Measurements from ENCODE around the gene POLR3G.

POLR3G gene

GRCh38 chr5:90473396-90474234 lies 1.0 kb upstream of the POLR3G start:
- H3K4me3 ChIP-seq (ENCODE audit: insufficient read depth in 1 of 2, low read depth in 1 of 2, low read length in 2 of 2) = peak overlapping the region; percentile 90 to 97
- H3K36me3 ChIP-seq (ENCODE audit: control insufficient read depth in 1 of 2, insufficient read depth in 2 of 2, low read depth in 1 of 2, low read length in 2 of 2) = no peaks in the 10 kb centered on the region
- peak overlapping the region; percentile 92 for H2AFZ ChIP-seq (ENCODE audit: low read depth, low read length)
- H3K4ac ChIP-seq (ENCODE audit: low read depth in 1 of 2, low read length in 2 of 2) = peak overlapping the region; percentile 3 to 41
- H2BK12ac ChIP-seq (ENCODE audit: low read length in 2 of 2) = peak overlapping the region in 1 of 2 experiments; percentile 15
- under 1% methylated on average over 55 of the region's 56 CpGs for WGBS
- H3K9me3 ChIP-seq (ENCODE audit: control insufficient read depth, low read length) = no peaks in the 10 kb centered on the region
- H4K8ac ChIP-seq (ENCODE audit: low read length) = peak overlapping the region; percentile 14
- H2AK5ac ChIP-seq (ENCODE audit: low read length, severe bottlenecking) = no peak overlapping the region
- peak overlapping the region; percentile 87 for H3K9ac ChIP-seq (ENCODE audit: low read length)
- H2BK15ac ChIP-seq (ENCODE audit: low read depth, poor library complexity, severe bottlenecking) = no peak overlapping the region
- H3K14ac ChIP-seq (ENCODE audit: low read length in 2 of 2) = peak overlapping the region in 1 of 2 experiments; percentile 92
- peak overlapping the region; percentile 38 to 67 for H3K18ac ChIP-seq (ENCODE audit: low read depth in 1 of 2, low read length in 2 of 2)
- H3K79me1 ChIP-seq (replicated peaks; ENCODE audit: low read length, poor library complexity, severe bottlenecking) = peaks cover 22% of the 10 kb centered on the region
- H4K91ac ChIP-seq (ENCODE audit: low read length) = no peak overlapping the region
- H3K27ac ChIP-seq (ENCODE audit: low read length, poor library complexity, severe bottlenecking) = peak overlapping the region; percentile 35
- H3K27me3 ChIP-seq (ENCODE audit: control insufficient read depth in 1 of 2, insufficient read depth in 1 of 2, low read length in 2 of 2) = no peaks in the 10 kb centered on the region
- H3K23ac ChIP-seq (ENCODE audit: low read length in 2 of 2) = peak overlapping the region in 1 of 2 experiments; percentile 48
- peak overlapping the region; percentile 85 for H3K4me2 ChIP-seq (ENCODE audit: low read length, poor library complexity, severe bottlenecking)
- peak; percentile 73 for DNase-seq
- no peak overlapping the region for H2BK120ac ChIP-seq (ENCODE audit: low read depth, low read length)
- H3K4me1 ChIP-seq (ENCODE audit: control insufficient read depth, insufficient read depth, low read depth, low read length) = peaks cover 9% of the 10 kb centered on the region
- no peak overlapping the region for H2BK5ac ChIP-seq (ENCODE audit: low read depth, low read length, poor library complexity, severe bottlenecking)

GRCh38 chr5:90475436-90475980 lies 844 bp downstream of the POLR3G start:
- Histone ChIP-seq H3K27me3 (ENCODE audit: control insufficient read depth in 1 of 2, insufficient read depth in 1 of 2, low read length in 2 of 2) (no peaks in the 10 kb centered on the region), H3K14ac (ENCODE audit: low read length in 2 of 2) (no peak overlapping the region), H4K91ac (ENCODE audit: low read length) (no peak overlapping the region), H2AK5ac (ENCODE audit: low read length, severe bottlenecking) (no peak overlapping the region), H4K8ac (ENCODE audit: low read length) (no peak overlapping the region), H3K4me2 (ENCODE audit: low read length, poor library complexity, severe bottlenecking) (peak overlapping the region; percentile 67), H3K27ac (ENCODE audit: low read length, poor library complexity, severe bottlenecking) (no peak overlapping the region), H3K4me1 (ENCODE audit: control insufficient read depth, insufficient read depth, low read depth, low read length) (peaks cover 9% of the 10 kb centered on the region), H3K4me3 (ENCODE audit: insufficient read depth in 1 of 2, low read depth in 1 of 2, low read length in 2 of 2) (peak overlapping the region in 1 of 2 experiments; percentile 97), H3K9me3 (ENCODE audit: control insufficient read depth, low read length) (no peaks in the 10 kb centered on the region), H2BK120ac (ENCODE audit: low read depth, low read length) (no peak overlapping the region), H3K79me1 (replicated peaks; ENCODE audit: low read length, poor library complexity, severe bottlenecking) (peaks cover 19% of the 10 kb centered on the region), H3K9ac (ENCODE audit: low read length) (peak overlapping the region; percentile 87), H2AFZ (ENCODE audit: low read depth, low read length) (no peak overlapping the region), H2BK5ac (ENCODE audit: low read depth, low read length, poor library complexity, severe bottlenecking) (no peak overlapping the region), H2BK15ac (ENCODE audit: low read depth, poor library complexity, severe bottlenecking) (no peak overlapping the region), H3K36me3 (ENCODE audit: control insufficient read depth in 1 of 2, insufficient read depth in 2 of 2, low read depth in 1 of 2, low read length in 2 of 2) (no peaks in the 10 kb centered on the region), H3K4ac (ENCODE audit: low read depth in 1 of 2, low read length in 2 of 2) (no peak overlapping the region), H2BK12ac (ENCODE audit: low read length in 2 of 2) (no peak overlapping the region), H3K18ac (ENCODE audit: low read depth in 1 of 2, low read length in 2 of 2) (peak overlapping the region in 1 of 2 experiments; percentile 29), H3K23ac (ENCODE audit: low read length in 2 of 2) (no peak overlapping the region)
- 41% methylated on average over 14 of the region's 17 CpGs for WGBS
- DNase-seq = no peak

GRCh38 chr5:90476391-90476790 lies 1.7 kb downstream of the POLR3G start:
- no peak overlapping the region for H2BK12ac ChIP-seq (ENCODE audit: low read length in 2 of 2)
- H2BK15ac ChIP-seq (ENCODE audit: low read depth, poor library complexity, severe bottlenecking) = no peak overlapping the region
- H3K9ac ChIP-seq (ENCODE audit: low read length) = no peak overlapping the region
- H3K9me3 ChIP-seq (ENCODE audit: control insufficient read depth, low read length) = no peaks in the 10 kb centered on the region
- no peak overlapping the region for H3K4me3 ChIP-seq (ENCODE audit: insufficient read depth in 1 of 2, low read depth in 1 of 2, low read length in 2 of 2)
- peak; percentile 14 for DNase-seq
- no peak overlapping the region for H4K8ac ChIP-seq (ENCODE audit: low read length)
- no peak overlapping the region for H2AK5ac ChIP-seq (ENCODE audit: low read length, severe bottlenecking)
- no peak overlapping the region for H3K4ac ChIP-seq (ENCODE audit: low read depth in 1 of 2, low read length in 2 of 2)
- no peak overlapping the region for H3K23ac ChIP-seq (ENCODE audit: low read length in 2 of 2)
- H2BK120ac ChIP-seq (ENCODE audit: low read depth, low read length) = no peak overlapping the region
- H2BK5ac ChIP-seq (ENCODE audit: low read depth, low read length, poor library complexity, severe bottlenecking) = no peak overlapping the region
- H3K14ac ChIP-seq (ENCODE audit: low read length in 2 of 2) = no peak overlapping the region
- H3K4me1 ChIP-seq (ENCODE audit: control insufficient read depth, insufficient read depth, low read depth, low read length) = peaks cover 9% of the 10 kb centered on the region
- no peaks in the 10 kb centered on the region for H3K27me3 ChIP-seq (ENCODE audit: control insufficient read depth in 1 of 2, insufficient read depth in 1 of 2, low read length in 2 of 2)
- H3K79me1 ChIP-seq (replicated peaks; ENCODE audit: low read length, poor library complexity, severe bottlenecking) = peaks cover 14% of the 10 kb centered on the region
- H3K27ac ChIP-seq (ENCODE audit: low read length, poor library complexity, severe bottlenecking) = no peak overlapping the region
- H3K4me2 ChIP-seq (ENCODE audit: low read length, poor library complexity, severe bottlenecking) = no peak overlapping the region
- H4K91ac ChIP-seq (ENCODE audit: low read length) = no peak overlapping the region
- WGBS = 78% methylated on average over 3 of the region's 3 CpGs
- no peak overlapping the region for H3K18ac ChIP-seq (ENCODE audit: low read depth in 1 of 2, low read length in 2 of 2)
- H3K36me3 ChIP-seq (ENCODE audit: control insufficient read depth in 1 of 2, insufficient read depth in 2 of 2, low read depth in 1 of 2, low read length in 2 of 2) = no peaks in the 10 kb centered on the region
- H2AFZ ChIP-seq (ENCODE audit: low read depth, low read length) = no peak overlapping the region

- no peak overlapping the region for H3K4me2 ChIP-seq (ENCODE audit: low read length, poor library complexity, severe bottlenecking)
- no peaks in the 10 kb centered on the region for H3K9me3 ChIP-seq (ENCODE audit: control insufficient read depth, low read length)
- peak; percentile 21 for DNase-seq
- H3K79me1 ChIP-seq (replicated peaks; ENCODE audit: low read length, poor library complexity, severe bottlenecking) = peaks cover 10% of the 10 kb centered on the region
- H3K14ac ChIP-seq (ENCODE audit: low read length in 2 of 2) = no peak overlapping the region
- peak overlapping the region; percentile 31 for H3K27ac ChIP-seq (ENCODE audit: low read length, poor library complexity, severe bottlenecking)
- no peak overlapping the region for H3K4ac ChIP-seq (ENCODE audit: low read depth in 1 of 2, low read length in 2 of 2)
- no peak overlapping the region for H2BK120ac ChIP-seq (ENCODE audit: low read depth, low read length)
- no peak overlapping the region for H4K91ac ChIP-seq (ENCODE audit: low read length)
- peak overlapping the region in 1 of 2 experiments; percentile 40 for H3K4me3 ChIP-seq (ENCODE audit: insufficient read depth in 1 of 2, low read depth in 1 of 2, low read length in 2 of 2)
- H3K23ac ChIP-seq (ENCODE audit: low read length in 2 of 2) = no peak overlapping the region
- H3K36me3 ChIP-seq (ENCODE audit: control insufficient read depth in 1 of 2, insufficient read depth in 2 of 2, low read depth in 1 of 2, low read length in 2 of 2) = no peaks in the 10 kb centered on the region
- no peak overlapping the region for H2BK5ac ChIP-seq (ENCODE audit: low read depth, low read length, poor library complexity, severe bottlenecking)
- no peak overlapping the region for H2BK12ac ChIP-seq (ENCODE audit: low read length in 2 of 2)
- no peaks in the 10 kb centered on the region for H3K27me3 ChIP-seq (ENCODE audit: control insufficient read depth in 1 of 2, insufficient read depth in 1 of 2, low read length in 2 of 2)
- H3K4me1 ChIP-seq (ENCODE audit: control insufficient read depth, insufficient read depth, low read depth, low read length) = peaks cover 9% of the 10 kb centered on the region
- WGBS = 58% methylated on average over 2 of the region's 2 CpGs
- no peak overlapping the region for H2AK5ac ChIP-seq (ENCODE audit: low read length, severe bottlenecking)
- peak overlapping the region; percentile 37 for H2AFZ ChIP-seq (ENCODE audit: low read depth, low read length)
- no peak overlapping the region for H2BK15ac ChIP-seq (ENCODE audit: low read depth, poor library complexity, severe bottlenecking)
- peak overlapping the region; percentile 8 for H4K8ac ChIP-seq (ENCODE audit: low read length)
- H3K9ac ChIP-seq (ENCODE audit: low read length) = peak overlapping the region; percentile 75
- no peak overlapping the region for H3K18ac ChIP-seq (ENCODE audit: low read depth in 1 of 2, low read length in 2 of 2)
Measured at GRCh38 chr5:90477073-90477472, 2.4 kb downstream of the POLR3G start.

All from mesenchymal stem cell (in vitro differentiated cells and primary cell).